ENCODE results near the gene DOCK2. TPM values are rescaled to one million over a fixed set of nuclear protein-coding genes. Genes with fewer than 3 reads are reported as not detected.

The DOCK2 gene
- total and polyA plus RNA-seq, 9 of the 15 experiments (the other 6 are each of a cell fraction or from before 2014, with no cell fraction given): 4.5 to 42.6 (median 20.5) TPM

DNA sequence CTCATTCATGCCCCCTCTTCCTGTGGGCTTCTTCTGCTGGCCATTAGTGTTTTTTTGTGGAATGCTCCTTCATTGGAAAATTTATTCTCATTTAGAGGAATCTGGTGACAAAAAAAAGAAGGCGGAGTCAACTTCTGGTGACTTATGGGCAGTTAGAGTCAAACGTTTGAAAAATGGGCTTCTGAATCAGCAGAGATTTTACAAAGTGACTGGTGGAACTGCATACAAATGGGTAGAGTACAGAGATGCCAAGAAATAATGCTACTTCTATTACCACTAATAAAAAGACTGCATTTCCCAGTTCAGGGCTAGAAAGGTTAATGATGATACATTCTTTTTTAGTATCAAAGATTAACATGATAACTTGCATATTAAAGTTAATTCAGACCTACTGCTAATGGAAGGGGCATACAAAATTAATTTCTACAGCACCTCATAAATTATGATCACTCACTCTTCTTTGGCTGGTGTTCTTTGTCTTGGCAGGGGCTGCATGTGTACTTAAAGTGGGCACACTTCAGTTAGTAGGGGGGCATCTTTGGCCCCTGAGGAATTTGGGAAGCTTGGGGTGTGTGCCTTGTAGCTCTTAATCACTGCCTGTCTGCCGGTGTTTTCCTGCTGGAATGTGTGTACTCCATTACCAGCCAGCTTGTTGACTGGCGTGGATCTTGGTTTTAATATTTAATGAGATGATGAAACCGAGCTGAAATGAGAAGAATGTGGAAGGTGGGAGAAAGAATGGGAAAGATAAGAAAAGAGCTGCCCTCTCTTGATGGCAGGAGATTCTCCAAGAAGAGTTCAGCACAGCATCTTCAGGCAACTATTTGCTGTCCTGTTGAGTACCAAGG lies 148.9 kb downstream of the DOCK2 start (continued):
- TF ChIP-seq, protein P1, sequence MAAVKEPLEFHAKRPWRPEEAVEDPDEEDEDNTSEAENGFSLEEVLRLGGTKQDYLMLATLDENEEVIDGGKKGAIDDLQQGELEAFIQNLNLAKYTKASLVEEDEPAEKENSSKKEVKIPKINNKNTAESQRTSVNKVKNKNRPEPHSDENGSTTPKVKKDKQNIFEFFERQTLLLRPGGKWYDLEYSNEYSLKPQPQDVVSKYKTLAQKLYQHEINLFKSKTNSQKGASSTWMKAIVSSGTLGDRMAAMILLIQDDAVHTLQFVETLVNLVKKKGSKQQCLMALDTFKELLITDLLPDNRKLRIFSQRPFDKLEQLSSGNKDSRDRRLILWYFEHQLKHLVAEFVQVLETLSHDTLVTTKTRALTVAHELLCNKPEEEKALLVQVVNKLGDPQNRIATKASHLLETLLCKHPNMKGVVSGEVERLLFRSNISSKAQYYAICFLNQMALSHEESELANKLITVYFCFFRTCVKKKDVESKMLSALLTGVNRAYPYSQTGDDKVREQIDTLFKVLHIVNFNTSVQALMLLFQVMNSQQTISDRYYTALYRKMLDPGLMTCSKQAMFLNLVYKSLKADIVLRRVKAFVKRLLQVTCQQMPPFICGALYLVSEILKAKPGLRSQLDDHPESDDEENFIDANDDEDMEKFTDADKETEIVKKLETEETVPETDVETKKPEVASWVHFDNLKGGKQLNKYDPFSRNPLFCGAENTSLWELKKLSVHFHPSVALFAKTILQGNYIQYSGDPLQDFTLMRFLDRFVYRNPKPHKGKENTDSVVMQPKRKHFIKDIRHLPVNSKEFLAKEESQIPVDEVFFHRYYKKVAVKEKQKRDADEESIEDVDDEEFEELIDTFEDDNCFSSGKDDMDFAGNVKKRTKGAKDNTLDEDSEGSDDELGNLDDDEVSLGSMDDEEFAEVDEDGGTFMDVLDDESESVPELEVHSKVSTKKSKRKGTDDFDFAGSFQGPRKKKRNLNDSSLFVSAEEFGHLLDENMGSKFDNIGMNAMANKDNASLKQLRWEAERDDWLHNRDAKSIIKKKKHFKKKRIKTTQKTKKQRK (IDR thresholded peaks at IDR 0.05; ENCODE audit: borderline replicate concordance, low read depth, low read length): no peak
- no peak for TF ChIP-seq CEBPG (CRISPR knock-in tag; IDR thresholded peaks at IDR 0.05)
- TF ChIP-seq CEBPG (tag; conservative IDR thresholded peaks at IDR 0.05 in 1 of 2, IDR thresholded peaks at IDR 0.05 in 1 of 2): 0 out of 4 replicates have a peak, but pooled peaks of 1 of the 2 experiments have one; percentile 15
- no peak for TF ChIP-seq TFAM (CRISPR knock-in tag; conservative IDR thresholded peaks at IDR 0.05)
- no peak for TF ChIP-seq TAF15 (IDR thresholded peaks at IDR 0.05; ENCODE audit: low read depth, low read length)
- no peak for TF ChIP-seq RFX5 (IDR thresholded peaks at IDR 0.05; ENCODE audit: low read depth, low read length)

All from K562 (cell line).